HG03025 (cell line): ENCODE results near the gene HTR3C.

Source experiments
- ATAC-seq: cut with Tn5 transposase; IDR thresholded peaks from one replicate; pipeline ENCODE4 v1.9.1; 2021; ENCODE audit warnings: mild to moderate bottlenecking, moderate library complexity; ENCODE audit not compliant: unreplicated experiment, low FRiP score

Gene HTR3C

DNA sequence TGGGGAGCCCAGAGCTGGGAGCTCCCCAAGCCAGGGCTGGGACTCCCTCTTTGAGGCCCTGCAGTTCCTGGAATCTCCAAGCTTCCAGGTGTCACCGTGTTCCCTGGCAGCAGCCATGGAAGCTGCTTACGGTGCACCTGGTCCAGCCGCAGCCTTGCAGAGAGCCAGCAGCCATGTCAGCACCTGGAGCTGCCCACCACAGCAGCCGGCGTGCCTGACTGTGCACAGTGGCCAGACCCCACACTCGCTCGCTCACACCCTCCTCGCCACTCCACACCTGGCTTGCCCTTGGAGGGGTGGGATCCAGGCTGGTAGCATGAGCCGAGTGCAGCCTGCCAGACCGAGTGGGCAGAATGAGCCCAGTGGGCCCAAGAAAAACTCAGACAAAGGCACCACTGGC lies 29.2 kb downstream of the HTR3C start:
- no peak for ATAC-seq

DNA sequence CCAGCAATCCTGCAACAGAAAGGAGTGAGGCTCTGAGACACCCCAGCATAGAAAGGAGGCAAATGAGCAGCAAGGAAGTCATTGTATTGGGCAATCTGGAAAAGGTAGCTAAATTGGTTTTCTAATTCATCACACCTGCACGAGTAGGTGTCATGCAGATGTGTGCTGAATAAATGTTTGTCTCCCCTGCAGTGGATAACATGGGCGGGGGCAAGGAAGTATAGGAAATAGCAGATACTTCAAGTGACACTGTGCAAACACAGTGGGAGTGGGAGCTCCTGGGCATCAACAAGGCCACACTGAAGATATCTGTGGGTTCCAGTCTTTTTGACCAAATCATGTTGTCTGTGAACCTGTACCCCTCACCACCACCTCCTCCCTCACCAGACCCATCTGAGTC lies 29.6 kb downstream of the HTR3C start:
- no peak for ATAC-seq

DNA sequence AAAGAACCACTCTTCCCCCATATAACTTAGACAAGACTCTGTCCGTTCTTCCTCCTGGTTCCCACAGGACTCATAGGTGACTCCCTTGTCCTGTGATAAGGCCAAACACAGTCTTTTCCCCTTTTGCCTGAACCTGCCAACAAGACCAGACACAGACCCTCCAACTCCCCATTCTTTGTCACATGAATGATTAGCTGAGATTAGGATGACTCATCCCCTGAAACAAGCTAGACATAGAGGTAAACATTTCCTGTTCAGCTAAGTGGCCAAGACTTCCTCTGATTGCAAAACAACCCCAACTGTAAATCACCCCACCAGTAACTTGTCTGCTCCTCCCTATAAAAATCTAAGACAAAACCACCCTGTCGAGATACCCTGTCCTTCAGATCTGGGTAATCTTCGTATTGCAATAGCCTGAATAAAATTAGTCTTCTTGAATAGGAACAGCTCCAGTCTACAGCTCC lies 32.6 kb downstream of the HTR3C start:
- no peak for ATAC-seq

DNA sequence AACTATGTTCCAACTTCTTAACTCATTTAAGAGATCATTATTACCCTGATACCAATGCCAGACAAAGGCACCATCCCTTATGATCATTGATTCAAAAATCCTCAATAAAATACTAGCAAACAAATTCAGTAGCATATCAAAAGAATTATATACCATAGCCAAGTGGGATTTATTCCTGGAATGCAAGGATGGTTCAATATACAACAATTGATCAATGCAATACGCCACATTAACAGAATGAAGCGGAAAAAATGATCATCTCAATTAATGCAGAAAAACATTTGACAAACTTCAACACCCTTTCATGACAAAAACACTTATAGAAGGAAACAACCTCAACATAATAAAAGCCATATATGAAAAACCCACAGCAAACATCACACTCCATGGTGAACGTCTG lies 39.4 kb downstream of the HTR3C start:
- ATAC-seq, result no peak

DNA sequence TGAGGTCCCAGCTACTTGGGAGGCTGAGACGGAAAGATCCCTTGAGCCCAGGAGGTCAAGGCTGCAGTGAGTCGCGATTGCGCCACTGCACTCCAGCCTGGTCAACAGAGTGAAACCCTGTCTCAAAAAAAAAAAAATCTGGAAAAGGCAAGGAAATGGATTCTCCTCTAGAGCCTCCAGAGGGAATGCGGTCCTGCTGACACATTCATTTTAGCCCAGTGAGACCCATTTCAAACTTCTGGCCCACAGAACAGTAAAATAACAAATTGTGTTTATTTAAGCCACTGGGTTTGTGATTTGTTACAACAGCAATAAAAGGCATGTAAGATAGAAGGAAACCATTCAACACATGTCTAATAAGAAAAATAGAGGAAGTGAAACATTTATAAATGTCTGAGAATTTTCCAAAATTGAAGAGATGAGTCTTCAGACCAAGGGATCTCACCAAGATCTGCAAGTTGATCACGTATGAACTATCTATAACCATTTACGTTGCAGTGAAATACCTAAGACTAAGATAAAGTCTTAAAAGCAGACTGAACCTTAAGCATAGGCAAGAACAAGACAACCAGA lies 44.0 kb downstream of the HTR3C start, which contains the start of gene HTR3E:
Gene HTR3E, plus strand, starts transcription at position 254 of the 573 bp plus-strand sequence. CDS start 466 bp downstream, outside the sequence.
- no peak for ATAC-seq

DNA sequence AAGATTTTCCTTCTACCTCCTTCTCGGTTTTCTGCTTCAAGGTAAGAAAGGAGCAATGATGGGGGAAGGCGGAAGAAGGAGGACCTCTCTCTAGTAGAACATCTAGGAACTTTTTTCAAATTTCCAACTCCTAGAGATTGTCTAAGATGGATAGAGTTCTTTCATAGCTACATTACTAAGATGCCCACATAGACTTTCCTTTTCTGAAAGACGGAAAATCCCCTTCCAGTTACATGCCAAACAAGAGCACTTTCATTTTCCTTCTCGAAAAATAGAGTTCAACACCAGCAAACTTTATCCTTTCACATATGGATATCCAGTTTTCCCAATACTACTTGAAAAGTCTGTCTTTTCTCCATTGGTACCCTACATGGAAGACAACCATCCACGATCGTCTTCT lies 44.7 kb downstream of the HTR3C start:
- no peak for ATAC-seq

DNA sequence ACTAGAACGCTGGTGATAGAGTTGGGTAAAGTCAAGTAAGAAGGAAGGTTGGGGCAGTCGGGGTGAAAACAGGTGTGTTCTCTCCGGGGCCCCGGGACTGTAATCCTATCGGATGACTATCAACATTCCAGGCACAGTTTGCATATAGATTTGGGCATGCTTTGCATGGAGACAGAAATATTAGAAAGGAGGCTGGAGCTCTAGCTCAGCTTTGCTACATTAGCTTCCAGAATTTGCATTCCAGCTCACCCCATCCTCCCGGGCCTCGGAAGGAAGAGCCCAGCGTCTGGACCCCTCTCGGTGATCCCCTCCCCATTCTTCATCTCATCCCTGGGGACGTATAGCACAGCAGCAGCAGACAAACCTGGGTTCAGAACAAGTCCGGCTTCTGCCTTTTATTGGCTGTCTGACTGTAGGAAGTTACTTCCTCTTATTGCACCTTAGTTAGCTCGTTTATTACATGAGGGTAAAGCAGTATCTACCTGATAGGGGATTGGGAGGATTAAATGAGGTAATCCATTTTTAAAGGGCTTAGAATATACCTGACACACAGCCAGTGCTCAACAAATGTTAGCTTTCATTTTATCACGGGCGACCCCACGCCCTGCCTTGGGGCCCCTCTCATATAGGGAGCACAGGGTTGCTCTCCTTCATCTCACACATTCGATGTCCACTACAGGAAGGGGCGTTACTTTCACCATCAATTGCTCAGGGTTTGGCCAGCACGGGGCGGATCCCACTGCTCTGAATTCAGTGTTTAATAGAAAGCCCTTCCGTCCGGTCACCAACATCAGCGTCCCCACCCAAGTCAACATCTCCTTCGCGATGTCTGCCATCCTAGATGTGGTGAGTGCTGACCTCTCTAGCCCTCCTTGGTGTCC lies 47.2 kb downstream of the HTR3C start:
- ATAC-seq, result no peak
